HS-27A (cell line): ENCODE measurements around the gene COL4A4.
"Not testable (repeated sequence)": the region's sequence is repeated elsewhere in the genome, so short reads cannot be mapped to it uniquely, and the experiment has no call there.

ENCODE experiments used
- DNase-seq: peaks from one replicate; pipeline ENCODE4 v3.0.0-alpha.2; 2012; ENCODE audit warnings: low read depth, missing footprints

Gene COL4A4

DNA sequence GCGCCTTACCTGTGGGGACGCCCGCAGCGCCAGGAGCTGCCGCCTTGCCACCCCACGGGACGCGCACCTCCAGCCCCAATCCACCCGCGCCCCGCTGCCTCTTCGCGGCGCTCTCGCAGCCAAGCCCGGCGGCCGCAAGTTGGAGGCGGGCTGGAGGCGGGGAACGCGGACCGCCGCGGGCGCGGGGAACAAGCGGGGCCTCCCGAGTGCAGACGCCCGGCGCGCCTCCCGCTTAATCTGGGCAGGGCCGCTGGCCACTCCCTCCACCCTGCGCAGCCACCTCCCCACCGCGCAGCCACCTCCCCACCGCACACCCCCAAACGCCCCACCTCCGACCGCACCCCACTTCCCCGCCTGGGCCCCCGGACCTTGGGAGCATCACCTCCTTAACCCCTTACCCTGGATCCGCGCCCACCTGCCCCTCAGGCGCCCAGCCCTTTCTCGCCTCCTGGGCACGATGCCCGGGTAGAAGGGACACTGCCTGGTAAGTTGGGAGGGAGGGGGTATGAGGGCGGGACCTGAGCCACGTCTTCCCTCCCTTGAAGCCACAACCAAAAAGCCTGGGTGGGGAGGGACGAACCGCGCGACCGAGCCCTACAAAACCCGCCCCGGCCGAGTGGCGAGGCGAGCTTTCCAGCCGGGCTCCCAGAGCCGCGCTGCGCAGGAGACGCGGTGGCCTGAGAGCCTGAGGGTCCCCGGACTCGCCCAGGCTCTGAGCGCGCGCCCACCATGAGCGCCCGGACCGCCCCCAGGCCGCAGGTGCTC is at the start of gene COL4A4, which contains the start of gene COL4A3:
Gene COL4A4 (minus strand): TSS at position 208 of the 765 bp plus-strand sequence. CDS start 16,722 bp downstream, outside the sequence.
Gene COL4A3 (plus strand): TSS at position 627 of the 765 bp plus-strand sequence. CDS start 103 bp downstream, at position 730.
- no peak for DNase-seq

DNA sequence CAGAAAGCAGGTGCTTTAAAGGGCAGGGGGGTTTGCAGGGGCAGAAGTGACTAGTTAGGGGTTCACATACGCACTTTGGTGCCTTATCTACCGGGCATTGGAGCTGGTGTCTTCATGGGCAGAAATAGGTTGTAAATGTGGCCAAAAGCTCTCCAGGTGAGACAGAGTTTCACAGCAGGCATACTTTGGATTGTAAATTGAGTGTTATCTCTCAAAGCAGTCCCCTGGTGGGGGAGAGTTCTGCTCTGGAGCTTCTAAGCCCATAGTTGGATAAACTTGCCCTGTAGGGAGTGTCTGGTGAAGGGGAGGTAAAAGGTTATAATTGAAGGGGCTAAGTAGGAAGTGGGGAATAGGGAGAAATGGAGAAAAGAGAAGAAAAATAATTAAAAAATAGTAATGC is 43.6 kb upstream of the COL4A4 start:
- no peak for DNase-seq

DNA sequence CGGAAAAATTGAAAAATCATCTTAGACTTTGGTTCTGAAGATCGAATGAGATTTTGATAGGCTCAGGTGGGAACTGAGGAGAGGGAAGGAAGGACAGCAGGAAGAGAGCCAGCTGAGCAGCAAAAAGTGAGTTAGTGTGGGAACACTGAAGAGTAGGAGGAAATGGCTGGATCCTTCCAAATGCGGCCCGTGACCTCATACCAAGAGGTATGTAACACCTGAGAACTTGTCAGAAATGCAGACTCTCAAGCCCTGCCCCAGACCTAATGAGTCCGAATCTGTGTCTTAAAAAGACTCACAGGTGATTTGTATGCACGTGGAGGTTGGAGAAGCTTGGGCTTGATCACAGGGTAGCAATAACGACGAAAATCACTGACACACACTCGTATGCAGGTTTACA is 42.4 kb upstream of the COL4A4 start:
- no peak for DNase-seq

DNA sequence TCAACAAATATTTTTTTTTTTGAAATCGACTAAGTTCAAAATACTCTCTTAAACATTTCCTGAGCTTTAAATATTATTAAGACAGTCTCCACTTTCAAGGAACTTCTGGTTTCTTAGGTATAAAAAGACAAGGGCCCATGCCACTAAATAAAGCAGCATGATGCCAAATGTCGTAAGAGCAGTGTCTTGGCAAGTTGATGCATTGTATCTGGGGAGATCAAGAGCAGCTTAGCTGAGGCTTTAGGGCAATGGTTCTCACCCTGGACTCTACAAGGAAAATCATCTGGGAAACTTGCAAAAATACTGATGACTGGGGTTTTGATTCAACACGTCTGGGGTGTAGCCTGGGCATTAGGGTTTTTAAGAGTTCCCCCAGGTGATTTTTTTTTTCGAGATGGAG is 41.7 kb upstream of the COL4A4 start:
- DNase-seq, result no peak

GRCh38 chr2:227204452-227204851 is 40.4 kb upstream of the COL4A4 start:
- DNase-seq, result no peak

DNA sequence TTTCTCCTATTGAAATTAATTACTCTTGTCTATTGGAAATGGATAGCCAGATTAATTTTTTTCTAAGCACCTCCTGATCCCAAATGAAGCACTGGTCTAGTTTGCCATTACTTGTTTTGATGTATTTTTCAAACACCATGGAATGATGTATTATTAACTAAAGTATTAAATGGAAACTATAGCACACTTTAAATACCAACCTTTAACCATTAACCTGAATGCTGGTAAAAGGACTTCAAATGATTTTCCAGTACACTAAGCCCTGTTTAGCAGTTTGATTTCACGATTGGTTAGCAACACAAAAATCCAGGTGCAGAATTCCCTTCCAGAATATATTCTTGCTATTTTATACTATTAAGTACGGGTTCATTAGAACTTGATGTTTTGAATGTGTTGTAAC is 37.8 kb upstream of the COL4A4 start:
- no peak for DNase-seq

GRCh38 chr2:227198866-227199265 is 34.9 kb upstream of the COL4A4 start:
- no peak for DNase-seq

DNA sequence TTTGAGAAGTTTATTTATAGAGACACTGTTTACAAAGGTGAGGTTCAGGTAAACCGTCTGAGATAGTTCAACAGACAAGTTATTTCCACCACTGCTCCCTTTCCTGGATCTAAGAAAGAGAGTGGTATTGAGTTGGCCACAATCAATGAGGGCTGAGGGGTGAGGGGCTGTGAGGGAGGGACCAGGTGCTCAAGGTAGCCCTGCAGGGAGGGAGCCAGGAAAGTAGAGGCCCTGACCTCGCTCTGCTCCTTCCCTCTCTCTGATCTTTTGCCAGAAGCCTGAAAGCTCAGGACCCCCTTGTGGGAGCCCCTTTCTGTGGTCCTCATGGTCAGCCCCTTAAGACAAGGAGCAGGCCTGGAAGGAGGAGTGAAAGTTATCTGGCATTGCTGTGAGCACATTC is 30.2 kb upstream of the COL4A4 start:
- no peak for DNase-seq

- DNase-seq, result no peak
Observed at GRCh38 chr2:227192491-227192890, 28.5 kb upstream of the COL4A4 start.

GRCh38 chr2:227191367-227191766 is 27.4 kb upstream of the COL4A4 start:
- DNase-seq, result peak; percentile 8

DNA sequence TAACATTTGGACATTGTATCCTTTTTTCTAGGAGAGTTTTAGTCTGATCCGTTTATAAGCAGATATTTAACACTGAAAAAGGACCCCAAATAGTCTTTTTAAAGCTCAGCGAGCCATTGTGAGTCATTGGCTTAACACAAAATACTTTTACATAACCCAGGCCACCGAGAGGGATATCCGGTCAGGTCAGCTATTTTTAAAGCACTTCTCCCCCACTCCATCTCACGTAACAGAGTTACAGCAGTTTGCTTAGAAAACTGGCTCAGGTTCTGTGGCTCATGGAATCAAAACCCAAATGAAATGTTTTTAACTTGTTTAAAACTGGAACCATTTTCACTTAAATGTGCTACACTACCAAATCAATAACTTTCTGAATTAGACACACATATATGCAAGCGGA is 24.3 kb upstream of the COL4A4 start:
- no peak for DNase-seq

DNA sequence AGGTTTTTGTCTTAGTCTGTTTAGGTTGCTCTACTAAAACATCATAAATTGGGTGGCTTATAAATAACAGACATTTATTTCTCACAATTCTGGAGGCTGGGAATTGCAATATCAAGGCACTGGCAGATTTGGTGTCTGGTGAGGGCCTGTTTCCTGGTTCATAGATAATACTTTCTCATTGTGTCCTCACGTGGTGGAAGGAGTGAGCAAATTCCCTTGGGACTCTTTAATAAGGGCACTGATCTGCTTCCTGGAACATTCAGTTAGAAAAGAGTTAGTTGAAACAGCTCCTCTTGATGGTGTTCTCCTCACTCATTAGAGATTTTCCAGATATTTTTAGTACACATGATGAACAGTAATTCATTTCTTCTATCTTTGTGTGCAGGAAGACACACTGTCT is 22.7 kb upstream of the COL4A4 start:
- DNase-seq, result no peak

GRCh38 chr2:227185615-227186232 is 21.7 kb upstream of the COL4A4 start:
- DNase-seq, result no peak

- no peak for DNase-seq
Observed at GRCh38 chr2:227183657-227184367, 19.8 kb upstream of the COL4A4 start.

- no peak for DNase-seq
Observed at GRCh38 chr2:227182765-227183164, 18.8 kb upstream of the COL4A4 start.

- no peak for DNase-seq
Observed at GRCh38 chr2:227180770-227181169, 16.8 kb upstream of the COL4A4 start.

GRCh38 chr2:227179988-227180685 is 16.1 kb upstream of the COL4A4 start:
- no peak for DNase-seq

GRCh38 chr2:227177592-227178336 is 13.8 kb upstream of the COL4A4 start:
- DNase-seq, result no peak

GRCh38 chr2:227171779-227172178 is 7.8 kb upstream of the COL4A4 start:
- not testable (repeated sequence) for DNase-seq

GRCh38 chr2:227164763-227165291 is 822 bp upstream of the COL4A4 start:
- DNase-seq, result no peak

DNA sequence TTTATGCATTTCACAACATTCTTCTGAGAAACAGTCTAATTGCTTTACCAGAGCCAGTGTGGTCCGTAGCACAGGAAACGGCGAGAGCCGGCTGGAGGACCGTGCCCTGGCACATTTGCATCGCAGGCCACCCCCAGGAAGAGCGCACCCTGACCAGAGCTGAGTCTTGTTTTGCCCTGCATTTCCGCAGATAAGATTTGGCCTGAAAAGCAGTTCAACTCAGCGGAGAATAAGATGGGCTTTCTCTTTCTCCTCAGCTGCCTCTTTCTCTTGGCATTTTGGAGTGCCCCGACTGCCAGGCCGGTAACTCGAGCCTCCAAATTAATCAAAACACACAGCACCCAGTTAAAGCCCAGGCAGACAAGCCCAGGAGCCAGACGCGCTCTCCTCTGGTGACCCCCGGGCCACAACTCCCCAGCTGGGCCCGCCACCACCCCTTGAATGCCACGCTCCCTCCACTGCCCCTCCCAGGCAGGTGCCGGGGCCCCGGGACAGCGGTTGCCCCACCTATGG is 464 bp downstream of the COL4A4 start:
- DNase-seq, result no peak
